IMR-90 (cell line): Measurements from ENCODE around the gene LYRM2. TPM values are rescaled to one million over a fixed set of nuclear protein-coding genes. Genes with fewer than 3 reads are reported as not detected.

ENCODE experiments used
- ATAC-seq: fragments of 200-7000 bp; cut with Tn5 transposase; 2 replicates; pipeline ENCODE4 v1.9.1; 2020; ENCODE audit warnings: low read depth, mild to moderate bottlenecking, moderate library complexity
- BruUV-seq: library from RNA; stranded (reverse); fragments of 400-500 nt; replicated peaks from 2 replicates; lab custom pipeline; 2021; lab: Mats Ljungman, UMichigan
- CTCF ChIA-PET: fragments of 300-600 bp; formaldehyde crosslinking; extraction: SDS; loops from one replicate; lab custom pipeline; 2021; ENCODE audit warnings: antibody characterized with exemption; lab: Yijun Ruan, JAX
- POLR2A ChIA-PET: fragments of 300-600 bp; sonication (Branson Sonifier 250); formaldehyde crosslinking; loops from one replicate; lab custom pipeline; 2022; ENCODE audit warnings: antibody characterized with exemption; ENCODE audit not compliant: unreplicated experiment; lab: Charles Lee
- DNase-seq: peaks from one replicate; pipeline ENCODE4 v3.0.0; 2013
- H2AFZ ChIP-seq: replicated peaks from 2 replicates; pipeline ENCODE3; 2013; ENCODE audit warnings: low read length, mild to moderate bottlenecking; ENCODE audit not compliant: poor library complexity
- H2AK5ac ChIP-seq: 2 replicates; pipeline ENCODE4 v1.6.1; 2013; ENCODE audit warnings: low read depth, low read length, inconsistent platforms
- H2AK9ac ChIP-seq: replicated peaks from 2 replicates; pipeline ENCODE3; 2013; ENCODE audit warnings: mild to moderate bottlenecking, low read depth, low read length, moderate library complexity; ENCODE audit not compliant: poor library complexity
- H2BK120ac ChIP-seq: 2 replicates; pipeline ENCODE4 v1.6.1; 2013; ENCODE audit warnings: low read depth, low read length, inconsistent platforms
- H2BK15ac ChIP-seq: 3 replicates; pipeline ENCODE4 v1.6.1; 2013; ENCODE audit warnings: low read depth, low read length, inconsistent platforms
- H2BK20ac ChIP-seq: 2 replicates; pipeline ENCODE4 v1.6.1; 2013; ENCODE audit warnings: low read depth, mild to moderate bottlenecking, inconsistent platforms, low read length, moderate library complexity
- H2BK5ac ChIP-seq: 2 replicates; pipeline ENCODE4 v1.6.1; 2013; ENCODE audit warnings: mild to moderate bottlenecking, low read depth, low read length, inconsistent platforms; ENCODE audit not compliant: poor library complexity, severe bottlenecking
- H3K14ac ChIP-seq: replicated peaks from 2 replicates; pipeline ENCODE4 v1.6.1; 2013; ENCODE audit warnings: low read depth, low read length, inconsistent platforms
- H3K18ac ChIP-seq: 2 replicates; pipeline ENCODE4 v1.6.1; 2013; ENCODE audit warnings: low read depth, low read length, control low read depth
- H3K23ac ChIP-seq: 2 replicates; pipeline ENCODE4 v1.6.1; 2013; ENCODE audit warnings: low read depth, low read length, inconsistent platforms
- H3K27ac ChIP-seq: 2 replicates; pipeline ENCODE4 v1.5.1; 2013; ENCODE audit warnings: mild to moderate bottlenecking, control low read depth, low read length; ENCODE audit not compliant: insufficient read depth
- H3K27me3 ChIP-seq: 2 replicates; pipeline ENCODE4 v1.6.1; 2013; ENCODE audit warnings: low read length; ENCODE audit not compliant: control insufficient read depth, insufficient read depth
- H3K36me3 ChIP-seq: 2 replicates; pipeline ENCODE4 v1.6.1; 2013; ENCODE audit warnings: low read length, mixed read lengths; ENCODE audit not compliant: control insufficient read depth, insufficient read depth
- H3K4ac ChIP-seq: 2 replicates; pipeline ENCODE4 v1.6.1; 2013; ENCODE audit warnings: low read depth, low read length, inconsistent platforms
- H3K4me1 ChIP-seq: 2 replicates; pipeline ENCODE4 v1.6.1; 2013; ENCODE audit warnings: low read length, mixed read lengths; ENCODE audit not compliant: control insufficient read depth, insufficient read depth
- H3K4me2 ChIP-seq: 2 replicates; pipeline ENCODE4 v1.6.1; 2013; ENCODE audit warnings: low read depth, mild to moderate bottlenecking, control low read depth, low read length, moderate library complexity
- H3K4me3 ChIP-seq: 2 replicates; pipeline ENCODE4 v1.5.1; 2013; ENCODE audit warnings: low read depth, mild to moderate bottlenecking, control low read depth, low read length, moderate library complexity; ENCODE audit not compliant: insufficient read depth
- H3K56ac ChIP-seq: 2 replicates; pipeline ENCODE4 v1.6.1; 2013; ENCODE audit warnings: low read length, inconsistent platforms; ENCODE audit not compliant: insufficient read depth; ENCODE audit errors: extremely low read depth
- H3K79me1 ChIP-seq, 2 experiments: 2 replicates each; pipeline ENCODE4 v1.6.1; 2013; ENCODE audit warnings: low read length in 2 of 2, inconsistent platforms in 1 of 2, low read depth in 1 of 2
- H3K9ac ChIP-seq: 2 replicates; pipeline ENCODE4 v1.6.1; 2013; ENCODE audit warnings: low read depth, low read length, control low read depth
- H3K9me1 ChIP-seq: 2 replicates; pipeline ENCODE4 v1.6.1; 2013; ENCODE audit warnings: low read length, inconsistent platforms; ENCODE audit not compliant: insufficient read depth
- H3K9me3 ChIP-seq: 2 replicates; pipeline ENCODE4 v1.6.1; 2013; ENCODE audit warnings: low read length; ENCODE audit not compliant: control insufficient read depth, insufficient read depth
- H4K20me1 ChIP-seq: 2 replicates; pipeline ENCODE4 v1.6.1; 2013; ENCODE audit warnings: low read length, inconsistent platforms; ENCODE audit not compliant: insufficient read depth
- H4K5ac ChIP-seq: 2 replicates; pipeline ENCODE4 v1.6.1; 2013; ENCODE audit warnings: mild to moderate bottlenecking, low read depth, low read length, control low read depth
- H4K8ac ChIP-seq, 2 experiments: 2 replicates each; pipeline ENCODE4 v1.6.1; 2013; ENCODE audit warnings: low read depth in 2 of 2, low read length in 2 of 2, control low read depth in 1 of 2, inconsistent platforms in 1 of 2
- H4K91ac ChIP-seq: 2 replicates; pipeline ENCODE4 v1.6.1; 2013; ENCODE audit warnings: low read depth, low read length, inconsistent platforms; ENCODE audit not compliant: insufficient read depth
- MAFK ChIP-seq: IDR thresholded peaks from 2 replicates; pipeline ENCODE4 v1.6.1; 2012; ENCODE audit warnings: low read depth, low read length, improper control_type of control experiment
- SMC3 ChIP-seq: fragments of 150-350 bp; IDR thresholded peaks from 2 replicates; pipeline ENCODE4 v1.6.1; 2016; ENCODE audit warnings: low read depth, mild to moderate bottlenecking, antibody characterized with exemption, low read length, moderate library complexity
- WGBS, 2 experiments: methylation state at CpG; one replicate each; pipeline versions ENCODE4 v1.1.5 to v1.1.7; 2013; ENCODE audit warnings: missing lambda C conversion rate in 2 of 2; ENCODE audit not compliant: insufficient read length in 1 of 2; ENCODE audit errors: extremely low coverage in 2 of 2; 5-methylcytosine and 5-hydroxymethylcytosine counted together
- dilution Hi-C: fragments of 300-500 bp; cut with HindIII; formaldehyde crosslinking; loops from one replicate; pipeline ENCODE4 v1.14.3; 2018; ENCODE audit warnings: low sequenced_read_pairs; ENCODE audit not compliant: unreplicated experiment
- in situ Hi-C: fragments of 300-500 bp; cut with MboI; formaldehyde crosslinking; loops from 3 replicates; pipeline ENCODE4 v1.14.3; 2019; ENCODE audit warnings: low sequenced_read_pairs, inconsistent platforms, mixed read lengths
- intact Hi-C: fragments of 100-400 bp; cut with micrococcal nuclease; formaldehyde crosslinking; loops from 2 replicates; pipeline ENCODE4 v1.10.0; 2022
- polyA plus RNA-seq, 3 experiments: library from polyadenylated mRNA; depleted of rRNA; stranded (reverse); fragments of >200 nt; gene quantifications; 2 replicates each; pipeline ENCODE4 v1.2.3, GENCODE V29; 2012; ENCODE audit warnings: low replicate concordance in 1 of 3
- total RNA-seq: library from RNA; depleted of rRNA; stranded (reverse); fragments of >200 nt; gene quantifications from 2 replicates; pipeline ENCODE4 v1.2.3, GENCODE V29; 2012
- TF ChIP-seq, protein P1 (sequence below): fragments of 150-350 bp; IDR thresholded peaks from 2 replicates; pipeline ENCODE4 v1.6.1; 2016; ENCODE audit warnings: low read depth, mild to moderate bottlenecking, low read length, moderate library complexity, borderline replicate concordance
- TF ChIP-seq, protein P2 (sequence below): conservative IDR thresholded peaks from 2 replicates; pipeline ENCODE4 v1.5.1; 2012; ENCODE audit warnings: mild to moderate bottlenecking, low read depth, low read length, improper control_type of control experiment

Gene LYRM2
- total and polyA plus RNA-seq, 2 of the 4 experiments (the other 2 are of a cell fraction), result 14.0 to 24.0 TPM

DNA sequence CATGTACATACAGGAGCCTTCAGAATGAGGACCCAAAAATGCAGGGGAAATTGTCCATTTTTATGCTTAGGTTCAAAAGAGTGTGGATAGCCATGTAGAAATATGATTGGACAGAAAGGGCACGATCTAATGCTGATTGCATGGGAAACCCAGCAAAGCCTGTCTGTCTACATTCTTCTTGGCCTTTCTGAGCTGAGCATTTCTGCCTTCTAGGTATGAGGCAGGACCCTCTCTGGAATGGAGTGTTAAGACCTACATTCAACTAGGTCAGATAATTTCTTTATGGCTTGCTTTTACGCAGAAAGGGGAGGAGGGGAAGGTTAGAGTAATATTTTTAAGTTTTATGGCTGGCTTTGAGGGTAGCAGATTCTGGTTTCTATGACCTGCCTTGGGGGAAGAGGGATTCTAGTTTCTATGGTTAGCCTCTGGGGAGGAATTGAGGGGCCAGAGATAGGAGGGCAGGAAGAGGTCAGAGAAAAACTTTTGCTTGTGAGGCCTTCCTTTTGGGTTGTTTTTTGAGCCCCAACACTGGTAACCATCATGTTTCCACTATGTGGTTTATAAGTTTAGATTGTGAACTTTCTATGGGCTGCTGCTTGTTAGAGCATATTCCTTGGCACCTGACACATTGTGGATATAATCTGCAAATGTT, 63.5 kb downstream of the LYRM2 start:
- H3K27me3 ChIP-seq, result no peaks in the 10 kb centered on the region
- ATAC-seq (no peak), DNase-seq (no peak)
- WGBS, 2 experiments, result no CpG with 5 or more reads among the region's 2 CpGs
- no peaks in the 10 kb centered on the region for H3K9me3 ChIP-seq
- no peak overlapping the region for H3K56ac ChIP-seq
- H3K14ac ChIP-seq, result no peak overlapping the region
- in situ Hi-C loops, result no loop called here
- H4K5ac ChIP-seq, result no peak overlapping the region
- ChIA-PET CTCF (no interaction called here), POLR2A (no interaction called here)
- no peaks in the 10 kb centered on the region for H3K4me1 ChIP-seq
- no peak overlapping the region for H2AK5ac ChIP-seq
- no peaks in the 10 kb centered on the region for H3K9me1 ChIP-seq
- BruUV-seq, result no TSS peak
- no peaks in the 10 kb centered on the region for H3K79me1 ChIP-seq
- H3K4me2 ChIP-seq, result no peak overlapping the region
- no peaks in the 10 kb centered on the region for H3K36me3 ChIP-seq
- no peak overlapping the region for H3K18ac ChIP-seq
- no peak overlapping the region for H3K9ac ChIP-seq
- no peaks in the 10 kb centered on the region for H4K20me1 ChIP-seq
- intact Hi-C loops, result no loop called here
- H2AK9ac ChIP-seq, result no peak overlapping the region
- no peak overlapping the region for H2BK15ac ChIP-seq
- H2BK120ac ChIP-seq, result no peak overlapping the region
- H2AFZ ChIP-seq, result no peak overlapping the region
- H3K4me3 ChIP-seq, result no peak overlapping the region
- H2BK5ac ChIP-seq, result no peak overlapping the region
- dilution Hi-C loops, result no loop called here
- H3K27ac ChIP-seq, result no peak overlapping the region
- H3K23ac ChIP-seq, result no peak overlapping the region
- H4K8ac ChIP-seq, result no peak overlapping the region
- H3K4ac ChIP-seq, result no peak overlapping the region
- H4K91ac ChIP-seq, result no peak overlapping the region
- TF ChIP-seq, protein P1, sequence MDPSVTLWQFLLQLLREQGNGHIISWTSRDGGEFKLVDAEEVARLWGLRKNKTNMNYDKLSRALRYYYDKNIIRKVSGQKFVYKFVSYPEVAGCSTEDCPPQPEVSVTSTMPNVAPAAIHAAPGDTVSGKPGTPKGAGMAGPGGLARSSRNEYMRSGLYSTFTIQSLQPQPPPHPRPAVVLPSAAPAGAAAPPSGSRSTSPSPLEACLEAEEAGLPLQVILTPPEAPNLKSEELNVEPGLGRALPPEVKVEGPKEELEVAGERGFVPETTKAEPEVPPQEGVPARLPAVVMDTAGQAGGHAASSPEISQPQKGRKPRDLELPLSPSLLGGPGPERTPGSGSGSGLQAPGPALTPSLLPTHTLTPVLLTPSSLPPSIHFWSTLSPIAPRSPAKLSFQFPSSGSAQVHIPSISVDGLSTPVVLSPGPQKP, result no peak
- TF ChIP-seq SMC3, result no peak
- no peak for TF ChIP-seq MAFK
- TF ChIP-seq, protein P2, sequence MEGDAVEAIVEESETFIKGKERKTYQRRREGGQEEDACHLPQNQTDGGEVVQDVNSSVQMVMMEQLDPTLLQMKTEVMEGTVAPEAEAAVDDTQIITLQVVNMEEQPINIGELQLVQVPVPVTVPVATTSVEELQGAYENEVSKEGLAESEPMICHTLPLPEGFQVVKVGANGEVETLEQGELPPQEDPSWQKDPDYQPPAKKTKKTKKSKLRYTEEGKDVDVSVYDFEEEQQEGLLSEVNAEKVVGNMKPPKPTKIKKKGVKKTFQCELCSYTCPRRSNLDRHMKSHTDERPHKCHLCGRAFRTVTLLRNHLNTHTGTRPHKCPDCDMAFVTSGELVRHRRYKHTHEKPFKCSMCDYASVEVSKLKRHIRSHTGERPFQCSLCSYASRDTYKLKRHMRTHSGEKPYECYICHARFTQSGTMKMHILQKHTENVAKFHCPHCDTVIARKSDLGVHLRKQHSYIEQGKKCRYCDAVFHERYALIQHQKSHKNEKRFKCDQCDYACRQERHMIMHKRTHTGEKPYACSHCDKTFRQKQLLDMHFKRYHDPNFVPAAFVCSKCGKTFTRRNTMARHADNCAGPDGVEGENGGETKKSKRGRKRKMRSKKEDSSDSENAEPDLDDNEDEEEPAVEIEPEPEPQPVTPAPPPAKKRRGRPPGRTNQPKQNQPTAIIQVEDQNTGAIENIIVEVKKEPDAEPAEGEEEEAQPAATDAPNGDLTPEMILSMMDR, result no peak
- H2BK20ac ChIP-seq, result no peak overlapping the region
